Measurements from ENCODE around the gene TMEM135. TPM values are rescaled to one million over a fixed set of nuclear protein-coding genes. Genes with fewer than 3 reads are reported as not detected.
"Not testable (repeated sequence)": the region's sequence is repeated elsewhere in the genome, so short reads cannot be mapped to it uniquely, and the experiment has no call there.

The TMEM135 gene
- total RNA-seq, 4 donors from 2014 or later, result 13.1 to 123 (median 19.1) TPM

DNA sequence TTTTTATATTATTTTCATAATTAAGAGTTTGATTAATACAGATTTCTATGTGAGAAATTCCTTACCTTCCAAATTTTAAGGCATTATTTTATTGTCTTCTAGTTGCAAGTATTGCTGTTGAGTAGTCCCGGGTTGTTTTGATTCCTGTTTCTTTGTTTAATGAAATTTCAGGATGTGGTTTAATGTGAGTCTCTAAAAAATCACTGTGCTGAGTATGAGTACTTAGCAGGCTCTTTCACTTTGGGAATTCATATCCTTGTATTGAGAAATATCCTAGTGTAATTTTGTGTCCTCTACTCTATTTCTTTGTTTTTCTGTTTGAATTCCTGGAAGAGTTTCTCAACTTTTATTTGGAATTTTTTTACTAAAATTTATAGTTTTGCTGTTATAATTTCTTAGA is 113.2 kb downstream of the TMEM135 start:
- TF ChIP-seq EP300 (IDR thresholded peaks at IDR 0.05; ENCODE audit: low read depth) (no peak), POLR2AphosphoS5 (IDR thresholded peaks at IDR 0.05) (no peak), POLR2A (IDR thresholded peaks at IDR 0.05) (no peak)
- TF ChIP-seq, protein P1, sequence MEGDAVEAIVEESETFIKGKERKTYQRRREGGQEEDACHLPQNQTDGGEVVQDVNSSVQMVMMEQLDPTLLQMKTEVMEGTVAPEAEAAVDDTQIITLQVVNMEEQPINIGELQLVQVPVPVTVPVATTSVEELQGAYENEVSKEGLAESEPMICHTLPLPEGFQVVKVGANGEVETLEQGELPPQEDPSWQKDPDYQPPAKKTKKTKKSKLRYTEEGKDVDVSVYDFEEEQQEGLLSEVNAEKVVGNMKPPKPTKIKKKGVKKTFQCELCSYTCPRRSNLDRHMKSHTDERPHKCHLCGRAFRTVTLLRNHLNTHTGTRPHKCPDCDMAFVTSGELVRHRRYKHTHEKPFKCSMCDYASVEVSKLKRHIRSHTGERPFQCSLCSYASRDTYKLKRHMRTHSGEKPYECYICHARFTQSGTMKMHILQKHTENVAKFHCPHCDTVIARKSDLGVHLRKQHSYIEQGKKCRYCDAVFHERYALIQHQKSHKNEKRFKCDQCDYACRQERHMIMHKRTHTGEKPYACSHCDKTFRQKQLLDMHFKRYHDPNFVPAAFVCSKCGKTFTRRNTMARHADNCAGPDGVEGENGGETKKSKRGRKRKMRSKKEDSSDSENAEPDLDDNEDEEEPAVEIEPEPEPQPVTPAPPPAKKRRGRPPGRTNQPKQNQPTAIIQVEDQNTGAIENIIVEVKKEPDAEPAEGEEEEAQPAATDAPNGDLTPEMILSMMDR (IDR thresholded peaks at IDR 0.05), result no peak
- intact Hi-C loops (cut with DNase I; ENCODE audit: low total_unique reads) (no loop called here), in situ Hi-C loops (cut with MboI; ENCODE audit: low pct_ligation_motif_present in 1 of 4, low pct_unique_long_range_greater_than_20kb in 1 of 4, low sequenced_read_pairs in 3 of 4) (no loop called here)
- Histone ChIP-seq H3K4me1 (no peaks in the 10 kb centered on the region), H3K36me3 (no peaks in the 10 kb centered on the region), H3K27me3 (no peaks in the 10 kb centered on the region), H3K27ac (no peak overlapping the region), H3K4me3 (no peak overlapping the region), H3K9me3 (no peaks in the 10 kb centered on the region)
- WGBS, 2 donors (ENCODE audit: low coverage in 1 of 2), result 57 to 59% methylated on average over 1 of the region's 1 CpG
- no peak for DNase-seq

DNA sequence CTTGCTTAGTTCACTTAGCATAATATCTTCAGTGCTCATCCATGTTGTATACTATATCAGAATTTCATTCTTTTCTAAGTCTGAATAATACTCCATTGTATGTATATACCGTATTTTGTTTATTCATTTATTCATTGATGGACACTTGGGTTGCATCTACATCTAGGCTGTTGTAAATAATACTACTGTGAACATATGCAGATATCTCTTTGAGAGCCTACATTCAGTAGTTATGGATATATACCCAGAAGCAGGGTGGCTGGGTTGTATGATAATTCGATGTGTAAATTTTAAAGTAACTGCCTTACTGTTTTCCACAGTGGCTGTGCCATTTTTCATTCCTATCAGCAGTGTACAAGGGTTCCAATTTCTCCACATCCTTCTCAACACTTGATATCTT is 116.5 kb downstream of the TMEM135 start:
- WGBS, 2 donors (ENCODE audit: low coverage in 1 of 2), result 95 to 98% methylated on average over 2 of the region's 2 CpGs
- in situ Hi-C loops (cut with MboI; ENCODE audit: low pct_ligation_motif_present in 1 of 4, low pct_unique_long_range_greater_than_20kb in 1 of 4, low sequenced_read_pairs in 3 of 4), result no loop called here

DNA sequence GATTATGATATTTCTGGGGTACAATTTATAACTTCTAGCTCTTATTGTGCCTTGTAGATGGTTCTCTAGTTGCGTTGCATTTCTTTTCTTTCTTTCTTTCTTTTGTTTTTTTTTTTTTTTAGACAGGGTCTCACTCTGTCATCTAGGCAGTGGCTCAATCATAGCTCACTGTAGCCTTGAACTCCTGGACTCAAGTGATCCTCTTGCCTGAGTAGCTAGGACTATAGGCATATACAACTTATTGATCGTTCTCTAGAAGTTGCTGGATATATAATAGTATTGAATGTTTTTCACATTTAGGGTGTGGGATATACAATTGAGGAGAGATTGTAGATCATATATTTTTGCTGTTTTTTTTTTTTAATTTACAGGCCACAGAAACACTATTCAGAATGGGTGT is 119.2 kb downstream of the TMEM135 start:
- 94% methylated on average over 2 of the region's 2 CpGs; no CpG with 5 or more reads in 1 of the 2 donors for WGBS, 2 donors (ENCODE audit: low coverage in 1 of 2)
- DNase-seq, result no peak
- H3K4me1 ChIP-seq, result no peaks in the 10 kb centered on the region
- no peak overlapping the region for H3K4me3 ChIP-seq
- no peaks in the 10 kb centered on the region for H3K9me3 ChIP-seq
- no peaks in the 10 kb centered on the region for H3K36me3 ChIP-seq
- in situ Hi-C loops (cut with MboI; ENCODE audit: low pct_ligation_motif_present in 1 of 4, low pct_unique_long_range_greater_than_20kb in 1 of 4, low sequenced_read_pairs in 3 of 4), result no loop called here
- intact Hi-C loops (cut with DNase I; ENCODE audit: low total_unique reads), result no loop called here
- TF ChIP-seq POLR2A (IDR thresholded peaks at IDR 0.05), result no peak
- TF ChIP-seq POLR2AphosphoS5 (IDR thresholded peaks at IDR 0.05), result no peak
- TF ChIP-seq EP300 (IDR thresholded peaks at IDR 0.05; ENCODE audit: low read depth), result no peak
- TF ChIP-seq, protein P1 (IDR thresholded peaks at IDR 0.05), result no peak
- no peak overlapping the region for H3K27ac ChIP-seq
- H3K27me3 ChIP-seq, result no peaks in the 10 kb centered on the region

More for the DNA sequence above, 116.5 kb downstream of the TMEM135 start:
- no peaks in the 10 kb centered on the region for H3K27me3 ChIP-seq
- no peaks in the 10 kb centered on the region for H3K9me3 ChIP-seq
- intact Hi-C loops (cut with DNase I; ENCODE audit: low total_unique reads), result no loop called here
- H3K4me3 ChIP-seq, result no peak overlapping the region
- TF ChIP-seq POLR2A (IDR thresholded peaks at IDR 0.05) (no peak), EP300 (IDR thresholded peaks at IDR 0.05; ENCODE audit: low read depth) (no peak), POLR2AphosphoS5 (IDR thresholded peaks at IDR 0.05) (no peak)
- TF ChIP-seq, protein P1 (IDR thresholded peaks at IDR 0.05), result no peak
- no peaks in the 10 kb centered on the region for H3K36me3 ChIP-seq
- no peak overlapping the region for H3K27ac ChIP-seq
- no peak for DNase-seq
- H3K4me1 ChIP-seq, result no peaks in the 10 kb centered on the region

DNA sequence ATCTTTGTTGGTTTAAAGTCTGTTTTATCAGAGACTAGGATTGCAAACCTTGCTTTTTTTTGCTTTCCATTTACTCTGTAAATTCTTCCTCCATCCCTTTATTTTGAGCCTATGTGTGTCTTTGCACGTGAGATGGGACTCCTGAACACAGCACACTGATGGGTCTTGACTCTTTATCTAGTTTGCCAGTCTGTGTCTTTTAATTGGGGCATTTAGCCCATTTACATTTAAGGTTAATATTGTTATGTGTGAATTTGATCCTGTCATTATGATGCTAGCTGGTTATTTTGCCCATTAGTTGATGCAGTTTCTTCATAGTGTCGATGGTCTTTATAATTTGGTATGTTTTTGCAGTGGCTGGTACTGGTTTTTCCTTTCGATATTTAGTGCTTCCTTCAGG is 131.3 kb downstream of the TMEM135 start:
- 93 to 100% methylated on average over 3 of the region's 3 CpGs for WGBS, 2 donors (ENCODE audit: low coverage in 1 of 2)
- H3K27ac ChIP-seq; H3K36me3 ChIP-seq; in situ Hi-C loops (cut with MboI; ENCODE audit: low pct_ligation_motif_present in 1 of 4, low pct_unique_long_range_greater_than_20kb in 1 of 4, low sequenced_read_pairs in 3 of 4); DNase-seq; H3K9me3 ChIP-seq; intact Hi-C loops (cut with DNase I; ENCODE audit: low total_unique reads); H3K27me3 ChIP-seq; H3K4me3 ChIP-seq: not testable (repeated sequence)
- peaks cover 0 to 13% (median 11%) of the 10 kb centered on the region in 4 donors for H3K4me1 ChIP-seq

All from transverse colon (tissue), 4 donors.